GM10847 (cell line): ENCODE data around the gene CERS1.

Experiments
- POLR2A ChIP-seq: IDR thresholded peaks from 2 replicates; pipeline ENCODE4 v1.6.1; 2011; ENCODE audit not compliant: insufficient read length; ENCODE audit errors: extremely low read depth

Gene CERS1

DNA sequence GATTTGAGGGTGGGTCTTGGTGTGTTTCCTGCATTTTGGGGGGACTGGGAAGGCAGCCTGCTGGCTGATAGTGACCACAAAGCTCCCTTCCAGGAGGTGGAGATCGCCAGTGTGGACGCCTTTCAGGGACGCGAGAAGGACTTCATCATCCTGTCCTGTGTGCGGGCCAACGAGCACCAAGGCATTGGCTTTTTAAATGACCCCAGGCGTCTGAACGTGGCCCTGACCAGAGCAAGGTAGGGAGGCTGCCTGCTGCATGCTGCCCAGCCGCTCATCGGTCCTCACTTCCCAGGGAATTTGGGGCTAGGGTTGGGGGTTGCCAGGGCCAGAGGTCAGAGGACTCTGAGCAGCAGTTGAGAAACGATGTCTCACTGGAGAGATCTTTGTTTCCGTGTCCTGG lies 34.0 kb downstream of the CERS1 start:
- no peak for TF ChIP-seq POLR2A

DNA sequence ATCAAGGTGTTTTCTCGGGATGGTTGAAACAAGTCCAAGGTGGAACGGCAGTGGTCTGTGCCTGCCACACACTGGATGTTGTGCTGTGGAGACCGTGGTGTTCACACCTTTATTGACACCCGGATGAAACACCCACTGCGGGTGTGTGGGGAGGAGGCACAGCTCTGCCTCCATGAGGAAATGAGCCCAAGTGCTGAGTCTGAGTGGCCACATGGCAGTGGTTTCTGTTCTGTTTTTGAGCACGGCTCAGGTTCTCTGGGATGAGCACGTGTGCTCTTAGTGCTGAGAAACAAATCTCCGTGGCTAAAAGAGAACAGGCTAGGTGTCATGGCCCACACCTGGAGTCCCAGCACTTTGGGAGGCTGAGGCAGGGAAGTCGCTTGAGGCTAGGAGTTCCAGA lies 34.7 kb downstream of the CERS1 start:
- TF ChIP-seq POLR2A: no peak

DNA sequence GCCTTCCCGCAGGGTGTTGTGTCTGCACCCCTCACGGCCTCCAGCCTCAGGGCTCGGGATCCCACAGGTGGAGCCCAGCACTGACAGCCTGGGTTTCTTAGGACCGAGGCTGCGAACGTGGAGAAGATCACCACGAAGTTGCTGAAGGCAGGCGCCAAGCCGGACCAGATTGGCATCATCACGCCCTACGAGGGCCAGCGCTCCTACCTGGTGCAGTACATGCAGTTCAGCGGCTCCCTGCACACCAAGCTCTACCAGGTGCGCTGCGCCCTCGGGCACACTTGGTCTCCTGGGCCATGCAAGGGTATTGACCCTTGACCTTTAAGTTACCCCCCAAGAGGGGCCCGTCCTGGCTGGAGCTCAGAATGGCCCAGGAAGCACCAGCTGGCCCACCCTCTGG lies 35.2 kb downstream of the CERS1 start:
- no peak for TF ChIP-seq POLR2A

DNA sequence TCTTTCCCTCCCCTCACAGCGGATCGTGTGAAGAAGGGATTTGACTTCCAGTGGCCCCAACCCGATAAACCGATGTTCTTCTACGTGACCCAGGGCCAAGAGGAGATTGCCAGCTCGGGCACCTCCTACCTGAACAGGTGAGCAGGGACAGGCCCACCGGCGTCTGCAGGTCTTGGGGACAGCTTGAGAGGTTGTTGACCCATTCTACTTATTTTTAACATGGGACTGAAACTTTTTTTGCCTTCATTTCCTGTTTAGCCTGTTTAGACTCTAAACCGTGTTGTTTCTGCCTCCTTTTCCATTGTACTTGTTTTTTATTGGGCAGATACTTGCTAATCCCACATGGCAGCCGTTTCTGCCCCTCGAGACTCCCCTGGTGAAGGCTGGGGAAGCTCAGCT lies 35.7 kb downstream of the CERS1 start:
- no peak for TF ChIP-seq POLR2A

DNA sequence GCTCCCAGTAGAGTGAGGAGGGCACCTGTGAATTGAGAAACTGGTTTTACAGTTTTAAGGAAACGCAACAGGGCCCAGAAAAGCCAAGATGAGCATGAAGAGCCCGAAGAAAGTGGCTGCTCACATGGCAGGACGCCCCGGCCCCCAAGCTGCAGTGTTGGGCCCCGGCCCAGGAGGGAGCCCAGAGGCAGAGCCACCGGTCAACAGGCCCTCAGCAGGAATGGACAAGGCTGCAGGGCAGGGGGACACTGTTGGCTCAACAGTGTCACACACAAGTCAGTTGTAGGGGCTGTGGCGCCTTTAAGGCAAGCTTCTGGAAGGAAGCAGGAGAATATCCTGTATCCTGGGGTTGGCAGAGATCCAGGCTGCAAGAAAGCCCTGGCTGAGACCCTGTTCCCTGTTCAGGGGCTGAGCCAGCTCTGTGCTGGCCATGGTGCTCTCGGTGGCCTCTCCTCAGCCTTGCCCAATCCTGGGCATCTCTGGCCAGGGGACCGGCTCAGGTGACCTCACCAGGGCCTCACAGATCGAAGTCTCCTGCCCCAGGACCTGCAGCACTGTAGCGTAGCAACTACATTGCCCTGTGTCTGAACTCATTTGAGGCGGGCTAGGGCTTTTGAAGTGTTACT lies 36.2 kb downstream of the CERS1 start:
- no peak for TF ChIP-seq POLR2A

DNA sequence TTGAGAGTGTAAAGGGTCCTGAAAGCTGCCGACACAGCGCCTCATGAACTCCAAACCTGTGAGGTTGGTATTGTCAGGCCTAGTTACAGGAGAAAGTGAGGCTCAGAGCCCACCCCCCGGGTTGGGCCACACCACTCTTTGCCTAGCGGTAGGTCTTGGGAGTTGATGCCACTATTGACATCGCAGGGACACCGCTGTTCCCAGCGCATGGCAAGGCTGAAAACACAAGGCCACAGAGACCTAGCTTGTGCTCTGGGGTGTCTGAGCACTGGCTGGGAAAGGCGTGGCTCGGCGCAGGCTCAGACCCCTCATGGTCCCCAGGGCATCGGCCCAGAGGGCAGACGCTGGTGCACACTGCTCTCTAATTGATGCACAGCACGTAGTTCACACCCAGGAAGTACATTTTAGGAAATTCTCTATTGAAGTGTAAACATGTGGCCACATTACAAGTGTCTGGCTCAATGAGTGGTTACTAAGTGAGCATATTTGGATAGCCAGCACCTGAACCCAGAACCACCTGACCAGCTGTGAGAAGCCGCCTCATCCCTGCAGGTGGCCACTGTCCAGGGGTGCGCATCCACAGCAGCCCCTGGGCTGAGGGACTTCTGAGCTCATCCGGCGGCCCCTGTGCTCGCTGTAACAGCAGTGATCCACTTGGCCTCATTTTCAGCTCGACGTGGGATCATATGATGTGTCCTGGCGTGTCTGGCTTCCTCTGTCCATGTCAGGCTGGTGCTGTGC lies 36.9 kb downstream of the CERS1 start:
- no peak for TF ChIP-seq POLR2A

DNA sequence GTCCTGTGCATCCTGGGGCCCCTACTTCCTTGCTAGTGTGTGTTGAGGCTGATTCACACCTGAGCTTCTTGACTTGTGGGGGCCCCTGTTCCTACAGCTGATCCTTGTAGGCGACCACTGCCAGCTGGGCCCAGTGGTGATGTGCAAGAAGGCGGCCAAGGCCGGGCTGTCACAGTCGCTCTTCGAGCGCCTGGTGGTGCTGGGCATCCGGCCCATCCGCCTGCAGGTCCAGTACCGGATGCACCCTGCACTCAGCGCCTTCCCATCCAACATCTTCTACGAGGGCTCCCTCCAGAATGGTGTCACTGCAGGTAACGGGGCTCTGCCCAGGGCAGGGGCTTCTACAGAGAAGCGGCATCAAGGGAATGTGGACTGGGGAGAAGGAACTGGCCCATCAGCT lies 38.7 kb downstream of the CERS1 start:
- TF ChIP-seq POLR2A: no peak

DNA sequence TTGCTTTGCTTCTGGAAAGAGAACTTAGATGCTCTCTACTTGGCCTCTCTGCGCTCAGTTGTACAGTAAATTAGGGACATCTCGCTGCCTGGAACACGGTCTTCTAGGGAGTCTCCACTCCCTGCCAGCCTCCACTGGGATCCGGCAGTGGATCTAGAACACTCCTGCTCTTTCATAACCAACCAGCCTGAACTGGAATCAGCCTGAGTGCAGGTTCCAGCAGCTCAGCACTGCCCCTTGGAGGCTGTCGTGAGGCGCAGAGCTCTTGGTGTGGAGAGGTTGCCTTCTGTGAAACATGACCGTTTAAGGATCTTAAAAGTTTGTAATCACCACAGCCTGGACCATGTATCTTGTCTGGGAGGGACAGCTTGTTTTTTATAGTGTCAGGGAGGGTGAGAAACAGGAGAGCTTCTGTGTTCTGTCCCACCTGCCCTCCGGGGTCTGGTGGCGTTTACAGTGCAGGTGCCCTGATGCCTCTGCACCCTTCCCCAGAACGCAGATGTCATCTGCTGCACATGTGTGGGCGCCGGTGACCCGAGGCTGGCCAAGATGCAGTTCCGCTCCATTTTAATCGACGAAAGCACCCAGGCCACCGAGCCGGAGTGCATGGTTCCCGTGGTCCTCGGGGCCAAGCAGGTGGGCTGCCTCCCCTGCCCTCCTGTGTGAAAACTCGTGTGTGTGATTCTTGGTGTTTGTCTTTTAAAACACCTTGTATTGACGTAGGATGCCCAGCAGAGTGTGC lies 39.4 kb downstream of the CERS1 start:
- no peak for TF ChIP-seq POLR2A

DNA sequence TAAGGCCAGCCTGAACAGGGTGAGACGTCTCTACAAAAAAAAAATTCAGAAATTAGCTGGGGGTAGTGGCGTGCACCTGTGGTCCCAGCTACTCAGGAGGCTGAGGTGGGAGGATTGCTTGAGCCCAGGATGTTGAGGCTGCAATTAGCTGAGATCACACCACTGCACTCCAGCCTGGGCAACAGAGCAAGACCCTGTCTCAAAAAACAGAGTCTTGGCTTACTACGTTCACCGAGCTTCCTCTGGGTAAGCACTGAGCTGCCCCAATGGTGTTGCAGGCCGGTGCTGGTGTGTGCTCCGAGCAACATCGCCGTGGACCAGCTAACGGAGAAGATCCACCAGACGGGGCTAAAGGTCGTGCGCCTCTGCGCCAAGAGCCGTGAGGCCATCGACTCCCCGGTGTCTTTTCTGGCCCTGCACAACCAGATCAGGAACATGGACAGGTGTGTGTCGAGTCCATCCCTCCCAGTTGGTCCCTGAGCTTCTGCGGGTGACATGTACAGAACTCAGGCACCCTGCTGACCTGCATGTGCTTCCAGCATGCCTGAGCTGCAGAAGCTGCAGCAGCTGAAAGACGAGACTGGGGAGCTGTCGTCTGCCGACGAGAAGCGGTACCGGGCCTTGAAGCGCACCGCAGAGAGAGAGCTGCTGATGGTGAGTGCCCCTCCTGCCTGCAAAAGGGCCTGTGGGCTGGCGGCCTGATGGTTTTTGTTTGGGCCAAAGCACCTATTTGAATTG lies 40.1 kb downstream of the CERS1 start:
- TF ChIP-seq POLR2A: no peak

DNA sequence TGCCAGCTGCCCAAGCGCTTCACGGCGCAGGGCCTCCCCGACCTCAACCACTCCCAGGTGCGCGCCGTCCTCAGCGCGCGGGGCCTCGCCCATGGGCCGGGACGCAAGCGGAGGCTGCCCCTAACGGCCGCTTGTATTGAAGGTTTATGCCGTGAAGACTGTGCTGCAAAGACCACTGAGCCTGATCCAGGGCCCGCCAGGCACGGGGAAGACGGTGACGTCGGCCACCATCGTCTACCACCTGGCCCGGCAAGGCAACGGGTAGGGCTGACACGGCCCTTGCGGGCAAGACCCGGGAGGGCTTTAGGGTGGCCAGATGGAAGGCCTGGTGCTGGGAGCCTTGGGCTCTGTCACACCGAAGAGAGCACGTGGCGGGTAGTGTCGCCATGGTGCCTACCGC lies 41.0 kb downstream of the CERS1 start:
- TF ChIP-seq POLR2A: no peak

DNA sequence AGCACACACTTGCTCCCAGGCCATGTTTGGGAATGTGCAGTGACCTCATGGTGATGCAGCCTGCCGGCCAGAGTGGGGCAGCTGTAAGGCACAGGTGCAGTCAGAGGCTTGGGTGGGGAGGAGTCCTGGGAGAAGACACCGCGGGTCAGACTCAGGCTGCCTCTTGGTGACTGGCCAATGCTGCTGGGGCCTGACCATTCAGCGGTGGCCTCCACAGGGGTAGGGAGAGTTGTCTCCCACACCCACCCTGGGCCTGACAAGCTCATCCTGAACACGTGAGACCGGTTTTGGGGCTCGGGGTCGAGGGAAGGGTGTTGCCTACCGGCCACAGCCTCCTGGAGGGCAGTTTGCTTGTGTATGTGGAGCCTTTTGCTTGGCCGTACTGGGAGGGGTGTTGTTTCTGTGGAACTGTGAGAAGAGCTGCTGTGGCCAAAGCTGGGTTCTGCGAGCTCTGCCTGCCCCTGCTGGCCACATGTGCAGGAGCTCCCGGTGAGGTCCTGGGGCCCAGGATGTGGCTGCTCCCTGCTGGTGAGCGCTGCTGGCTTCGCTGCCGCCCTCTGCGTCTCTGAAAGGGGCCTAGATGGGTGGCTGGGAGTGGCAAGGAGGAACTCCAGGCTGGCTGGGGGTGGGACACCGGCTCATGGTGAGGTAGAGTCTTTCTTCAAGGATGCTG lies 42.1 kb downstream of the CERS1 start:
- no peak for TF ChIP-seq POLR2A

DNA sequence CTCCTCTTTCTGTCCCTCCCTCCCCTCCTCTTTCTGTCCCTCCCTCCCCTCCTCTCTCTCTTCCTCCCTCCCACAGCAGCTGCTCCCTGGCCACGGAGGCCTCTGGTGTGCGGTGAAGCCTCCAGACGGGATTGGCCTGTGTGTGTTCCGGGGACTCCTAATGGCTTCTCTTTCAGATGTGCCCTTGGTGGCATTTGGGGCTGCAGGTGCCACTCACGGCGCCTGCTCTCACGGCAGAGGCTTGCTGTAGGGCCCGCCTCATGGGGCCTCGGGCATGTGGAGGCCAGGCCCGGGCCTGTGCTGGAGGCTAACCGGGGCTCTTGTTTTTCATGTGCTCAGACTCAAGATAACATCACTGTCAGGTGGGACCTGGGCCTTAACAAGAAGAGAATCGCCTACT lies 43.3 kb downstream of the CERS1 start:
- no peak for TF ChIP-seq POLR2A

DNA sequence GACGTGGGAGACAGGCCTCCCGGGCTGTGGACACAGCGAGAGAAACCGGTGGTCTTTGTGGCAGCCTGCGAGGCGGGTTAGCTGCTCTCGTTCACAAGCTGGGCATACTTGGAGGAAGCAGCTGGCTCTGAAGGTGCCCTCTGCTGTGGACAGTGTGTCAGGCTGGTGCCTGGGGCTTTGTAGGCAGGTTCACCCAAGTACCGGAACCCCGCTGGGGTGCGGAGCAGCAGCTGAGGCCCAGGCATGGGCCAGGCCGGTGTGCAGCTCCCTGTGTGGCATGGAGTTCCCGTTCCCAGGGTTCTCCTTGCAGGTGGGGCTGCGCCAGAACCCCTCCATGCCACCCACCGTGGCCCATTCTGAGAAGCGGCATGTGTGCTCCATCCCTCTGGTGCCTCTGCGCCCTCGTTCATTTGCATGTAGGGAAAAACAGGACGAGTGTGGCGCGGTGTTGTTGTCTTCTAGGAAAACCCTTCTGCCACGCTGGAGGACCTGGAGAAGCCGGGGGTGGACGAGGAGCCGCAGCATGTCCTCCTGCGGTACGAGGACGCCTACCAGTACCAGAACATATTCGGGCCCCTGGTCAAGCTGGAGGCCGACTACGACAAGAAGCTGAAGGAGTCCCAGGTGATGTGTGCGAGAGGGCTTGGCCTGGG lies 44.2 kb downstream of the CERS1 start:
- no peak for TF ChIP-seq POLR2A
